ENCODE results near the gene GDPD3. TPM values are rescaled to one million over a fixed set of nuclear protein-coding genes. Genes with fewer than 3 reads are reported as not detected.
"Not testable (repeated sequence)": the region's sequence is repeated elsewhere in the genome, so short reads cannot be mapped to it uniquely, and the experiment has no call there.

GDPD3 gene
- total RNA-seq, 1 donor from 2014 or later = 6.9 TPM

- intact Hi-C loops (cut with DNase I) = no loop called here
- Histone ChIP-seq H3K27me3 (no peaks in the 10 kb centered on the region), H3K4me1 (peaks cover 19% of the 10 kb centered on the region), H3K27ac (no peak overlapping the region), H3K9me3 (no peaks in the 10 kb centered on the region), H3K4me3 (no peak overlapping the region), H3K36me3 (peaks cover 0 to 72% of the 10 kb centered on the region in 2 donors)
- no peak for DNase-seq (ENCODE audit: extremely low spot score in 2 of 2)
- TF ChIP-seq CTCF (IDR thresholded peaks at IDR 0.05) (no peak), POLR2A (IDR thresholded peaks at IDR 0.05) (no peak), POLR2AphosphoS5 (IDR thresholded peaks at IDR 0.05; ENCODE audit: insufficient read depth in 1 of 2, low read depth in 1 of 2) (no peak)
These were observed 1.9 kb upstream of the GDPD3 start for GRCh38 chr16:30115238-30115637.

- H3K36me3 ChIP-seq = peaks cover 0 to 71% of the 10 kb centered on the region in 2 donors
- H3K4me1 ChIP-seq = peaks cover 18% of the 10 kb centered on the region
These were observed 1.5 kb upstream of the GDPD3 start for GRCh38 chr16:30114833-30115232.

GRCh38 chr16:30114411-30114810 lies 1.1 kb upstream of the GDPD3 start:
- Histone ChIP-seq H3K36me3 (peaks cover 0 to 71% of the 10 kb centered on the region in 2 donors), H3K9me3 (no peaks in the 10 kb centered on the region), H3K27me3 (no peaks in the 10 kb centered on the region), H3K4me1 (peaks cover 18% of the 10 kb centered on the region), H3K4me3 (no peak overlapping the region), H3K27ac (no peak overlapping the region)
- TF ChIP-seq CTCF (IDR thresholded peaks at IDR 0.05) = no peak
- no peak for TF ChIP-seq POLR2A (IDR thresholded peaks at IDR 0.05)
- TF ChIP-seq POLR2AphosphoS5 (IDR thresholded peaks at IDR 0.05; ENCODE audit: insufficient read depth in 1 of 2, low read depth in 1 of 2) = no peak
- intact Hi-C loops (cut with DNase I) = no loop called here
- DNase-seq (ENCODE audit: extremely low spot score in 2 of 2) = no peak

More at GRCh38 chr16:30114833-30115232, 1.5 kb upstream of the GDPD3 start:
- H3K4me3 ChIP-seq; H3K27ac ChIP-seq; DNase-seq (ENCODE audit: extremely low spot score in 2 of 2); intact Hi-C loops (cut with DNase I); H3K27me3 ChIP-seq; H3K9me3 ChIP-seq: not testable (repeated sequence)

GRCh38 chr16:30113711-30114333 lies 485 bp upstream of the GDPD3 start:
- no peak overlapping the region for H3K4me3 ChIP-seq
- no peak for TF ChIP-seq CTCF (IDR thresholded peaks at IDR 0.05)
- TF ChIP-seq POLR2A (IDR thresholded peaks at IDR 0.05) = no peak
- TF ChIP-seq POLR2AphosphoS5 (IDR thresholded peaks at IDR 0.05; ENCODE audit: insufficient read depth in 1 of 2, low read depth in 1 of 2) = no peak
- DNase-seq (ENCODE audit: extremely low spot score in 2 of 2) = no peak
- no peak overlapping the region for H3K27ac ChIP-seq
- no peaks in the 10 kb centered on the region for H3K9me3 ChIP-seq
- no peaks in the 10 kb centered on the region for H3K27me3 ChIP-seq
- intact Hi-C loops (cut with DNase I) = no loop called here
- H3K4me1 ChIP-seq = peaks cover 18% of the 10 kb centered on the region
- peaks cover 0 to 70% of the 10 kb centered on the region in 2 donors for H3K36me3 ChIP-seq

GRCh38 chr16:30112197-30113030 lies 923 bp downstream of the GDPD3 start:
- peaks cover 0 to 69% of the 10 kb centered on the region in 2 donors for H3K36me3 ChIP-seq
- H3K27me3 ChIP-seq = no peaks in the 10 kb centered on the region
- H3K4me3 ChIP-seq = no peak overlapping the region
- peak in 2 of 3 experiments; percentile 50 to 64 for TF ChIP-seq CTCF (IDR thresholded peaks at IDR 0.05)
- no peak for TF ChIP-seq POLR2AphosphoS5 (IDR thresholded peaks at IDR 0.05; ENCODE audit: insufficient read depth in 1 of 2, low read depth in 1 of 2)
- TF ChIP-seq POLR2A (IDR thresholded peaks at IDR 0.05) = no peak
- DNase-seq (ENCODE audit: extremely low spot score in 2 of 2) = no peak
- no peak overlapping the region for H3K27ac ChIP-seq
- H3K4me1 ChIP-seq = peaks cover 18% of the 10 kb centered on the region
- no peaks in the 10 kb centered on the region for H3K9me3 ChIP-seq
- intact Hi-C loops (cut with DNase I) = no loop called here

All from vagina (tissue), 2 donors.